ENCODE measurements around the gene DUSP15. TPM values are rescaled to one million over a fixed set of nuclear protein-coding genes. Genes with fewer than 3 reads are reported as not detected.

The DUSP15 gene
- total and polyA plus RNA-seq, 12 donors, result 2.4 to 17.6 (median 6.1) TPM

DNA sequence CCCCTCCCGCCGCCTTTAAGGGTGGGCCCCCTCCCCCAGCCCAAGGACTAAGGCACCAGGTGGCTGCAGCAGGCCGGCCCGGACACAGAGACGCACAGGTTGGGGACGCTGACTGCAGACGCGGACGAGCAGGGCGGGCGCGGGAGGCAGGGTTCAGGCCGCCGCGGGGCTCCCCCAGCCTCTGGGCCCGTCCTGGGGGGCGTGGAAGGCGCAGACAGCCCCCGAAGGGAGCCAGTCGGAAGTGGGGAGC lies 9.3 kb downstream of the DUSP15 start:
- Histone ChIP-seq H3K27me3 (no peaks in the 10 kb centered on the region), H3K9me3 (replicated peaks in 1 of 3) (no peaks in the 10 kb centered on the region), H3K4me3 (peak overlapping the region in 2 of 4 donors; percentile 43 to 83), H3K36me3 (replicated peaks in 1 of 2) (no peaks in the 10 kb centered on the region), H3K27ac (peak overlapping the region in 1 of 5 donors; percentile 34), H3K4me1 (replicated peaks in 1 of 2) (peaks cover 14 to 20% of the 10 kb centered on the region in 2 donors)
- DNase-seq, result peak in 2 of 7 donors; percentile 23 to 34
- intact Hi-C loops (cut with DNase I), result no loop called here
- TF ChIP-seq, protein P1, sequence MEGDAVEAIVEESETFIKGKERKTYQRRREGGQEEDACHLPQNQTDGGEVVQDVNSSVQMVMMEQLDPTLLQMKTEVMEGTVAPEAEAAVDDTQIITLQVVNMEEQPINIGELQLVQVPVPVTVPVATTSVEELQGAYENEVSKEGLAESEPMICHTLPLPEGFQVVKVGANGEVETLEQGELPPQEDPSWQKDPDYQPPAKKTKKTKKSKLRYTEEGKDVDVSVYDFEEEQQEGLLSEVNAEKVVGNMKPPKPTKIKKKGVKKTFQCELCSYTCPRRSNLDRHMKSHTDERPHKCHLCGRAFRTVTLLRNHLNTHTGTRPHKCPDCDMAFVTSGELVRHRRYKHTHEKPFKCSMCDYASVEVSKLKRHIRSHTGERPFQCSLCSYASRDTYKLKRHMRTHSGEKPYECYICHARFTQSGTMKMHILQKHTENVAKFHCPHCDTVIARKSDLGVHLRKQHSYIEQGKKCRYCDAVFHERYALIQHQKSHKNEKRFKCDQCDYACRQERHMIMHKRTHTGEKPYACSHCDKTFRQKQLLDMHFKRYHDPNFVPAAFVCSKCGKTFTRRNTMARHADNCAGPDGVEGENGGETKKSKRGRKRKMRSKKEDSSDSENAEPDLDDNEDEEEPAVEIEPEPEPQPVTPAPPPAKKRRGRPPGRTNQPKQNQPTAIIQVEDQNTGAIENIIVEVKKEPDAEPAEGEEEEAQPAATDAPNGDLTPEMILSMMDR (IDR thresholded peaks at IDR 0.05), result no peak
- TF ChIP-seq POLR2A (IDR thresholded peaks at IDR 0.05), result no peak
- 0% methylated on average over 6 to 20 of the region's 20 CpGs for WGBS, 4 donors

DNA sequence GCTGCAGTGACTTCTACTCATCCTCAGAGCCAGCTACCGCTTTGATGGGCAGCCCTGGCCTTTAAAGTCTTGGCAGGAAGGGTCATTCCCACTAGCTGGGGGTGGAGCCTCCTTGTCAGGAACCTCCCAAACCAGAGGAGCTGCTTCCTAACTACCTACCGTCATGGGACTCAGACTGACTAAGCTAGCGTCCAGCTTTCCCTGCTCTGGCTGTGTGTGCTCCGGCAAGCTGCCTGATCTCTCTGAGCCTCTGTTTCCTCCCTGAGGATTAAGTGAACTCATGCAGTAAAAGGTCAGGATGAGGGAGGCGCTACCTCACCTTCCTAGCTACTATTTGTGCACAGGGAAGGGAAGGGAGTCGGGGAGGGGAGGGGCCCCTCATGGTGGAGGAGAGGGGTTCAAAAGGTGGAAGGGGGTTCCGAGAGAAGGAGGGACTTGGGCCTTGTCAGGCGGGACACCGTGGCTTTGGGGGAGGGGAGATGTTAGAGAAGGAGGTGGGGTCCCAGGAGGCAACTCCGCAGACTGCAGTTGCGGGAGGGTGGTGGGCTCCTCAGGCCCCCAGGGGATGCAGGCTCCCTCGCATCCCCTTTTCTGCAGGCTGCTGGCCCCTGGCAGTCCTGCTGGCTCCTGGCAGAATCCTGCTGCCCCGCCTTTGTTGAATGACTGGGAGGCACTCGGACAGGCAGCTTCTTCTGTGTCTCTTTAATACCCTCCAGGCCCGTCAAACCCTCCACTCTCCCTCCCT lies 9.8 kb downstream of the DUSP15 start:
- Histone ChIP-seq H3K4me3 (peak overlapping the region in 2 of 4 donors; percentile 43 to 83), H3K4me1 (replicated peaks in 1 of 2) (peaks cover 14 to 20% of the 10 kb centered on the region in 2 donors), H3K9me3 (replicated peaks in 1 of 3) (no peaks in the 10 kb centered on the region), H3K27ac (peak overlapping the region in 1 of 5 donors; percentile 34), H3K36me3 (replicated peaks in 1 of 2) (no peaks in the 10 kb centered on the region), H3K27me3 (no peaks in the 10 kb centered on the region)
- WGBS, 4 donors, result 15 to 20% (median 18%) methylated on average over 12 to 15 of the region's 15 CpGs
- peak; percentile 53 to 80 (median 67) for DNase-seq
- intact Hi-C loops (cut with DNase I), result no loop called here
- TF ChIP-seq, protein P1 (IDR thresholded peaks at IDR 0.05), result no peak
- TF ChIP-seq POLR2A (IDR thresholded peaks at IDR 0.05), result peak in 1 of 2 donors; percentile 54

- Histone ChIP-seq H3K4me1 (replicated peaks in 1 of 2) (peaks cover 14 to 20% of the 10 kb centered on the region in 2 donors), H3K36me3 (replicated peaks in 1 of 2) (no peaks in the 10 kb centered on the region), H3K27me3 (no peaks in the 10 kb centered on the region), H3K4me3 (no peak overlapping the region), H3K9me3 (replicated peaks in 1 of 3) (no peaks in the 10 kb centered on the region), H3K27ac (no peak overlapping the region)
- WGBS, 4 donors, result 21 to 62% (median 43%) methylated on average over 5 to 7 of the region's 7 CpGs
- intact Hi-C loops (cut with DNase I), result loop anchor here (10.0 kb wide), 3 partner anchors 175 to 795 kb away; no protein-coding TSS in a partner anchor
- no peak for DNase-seq
- TF ChIP-seq, protein P1 (IDR thresholded peaks at IDR 0.05), result no peak
- no peak for TF ChIP-seq POLR2A (IDR thresholded peaks at IDR 0.05)
These were observed 10.3 kb downstream of the DUSP15 start for GRCh38 chr20:31859998-31860380.

- Histone ChIP-seq H3K9me3 (replicated peaks in 1 of 3) (no peaks in the 10 kb centered on the region), H3K27me3 (no peaks in the 10 kb centered on the region), H3K36me3 (replicated peaks in 1 of 2) (no peaks in the 10 kb centered on the region), H3K4me3 (no peak overlapping the region), H3K4me1 (replicated peaks in 1 of 2) (peaks cover 14 to 20% of the 10 kb centered on the region in 2 donors), H3K27ac (no peak overlapping the region)
- intact Hi-C loops (cut with DNase I), result loop anchor here (10.0 kb wide), 3 partner anchors 175 to 795 kb away; no protein-coding TSS in a partner anchor
- TF ChIP-seq, protein P1 (IDR thresholded peaks at IDR 0.05), result no peak
- no peak for TF ChIP-seq POLR2A (IDR thresholded peaks at IDR 0.05)
- WGBS, 4 donors, result 92 to 98% (median 94%) methylated on average over 5 of the region's 5 CpGs
- DNase-seq, result peak in 1 of 7 donors; percentile 6
These were observed 10.9 kb downstream of the DUSP15 start for GRCh38 chr20:31859266-31859997.

Data from adrenal gland (tissue), 12 donors.